C4-2B (cell line): ENCODE results near the gene ASTE1.
"Not testable (repeated sequence)": the region's sequence is repeated elsewhere in the genome, so short reads cannot be mapped to it uniquely, and the experiment has no call there.

Experiments used
- H3K27ac ChIP-seq: fragments of 450-650 bp; 2 replicates; pipeline ENCODE4 v1.5.1; 2017
- ZFX ChIP-seq: fragments of 450-650 bp; IDR thresholded peaks from 2 replicates; pipeline ENCODE4 v1.6.1; 2017
- TF ChIP-seq, protein P1 (sequence below): fragments of 450-650 bp; conservative IDR thresholded peaks from 2 replicates; pipeline ENCODE4 v1.5.1; 2017; ENCODE audit warnings: mild to moderate bottlenecking

Gene ASTE1

GRCh38 chr3:130981469-130981868 lies 45.2 kb downstream of the ASTE1 start:
- TF ChIP-seq, protein P1, sequence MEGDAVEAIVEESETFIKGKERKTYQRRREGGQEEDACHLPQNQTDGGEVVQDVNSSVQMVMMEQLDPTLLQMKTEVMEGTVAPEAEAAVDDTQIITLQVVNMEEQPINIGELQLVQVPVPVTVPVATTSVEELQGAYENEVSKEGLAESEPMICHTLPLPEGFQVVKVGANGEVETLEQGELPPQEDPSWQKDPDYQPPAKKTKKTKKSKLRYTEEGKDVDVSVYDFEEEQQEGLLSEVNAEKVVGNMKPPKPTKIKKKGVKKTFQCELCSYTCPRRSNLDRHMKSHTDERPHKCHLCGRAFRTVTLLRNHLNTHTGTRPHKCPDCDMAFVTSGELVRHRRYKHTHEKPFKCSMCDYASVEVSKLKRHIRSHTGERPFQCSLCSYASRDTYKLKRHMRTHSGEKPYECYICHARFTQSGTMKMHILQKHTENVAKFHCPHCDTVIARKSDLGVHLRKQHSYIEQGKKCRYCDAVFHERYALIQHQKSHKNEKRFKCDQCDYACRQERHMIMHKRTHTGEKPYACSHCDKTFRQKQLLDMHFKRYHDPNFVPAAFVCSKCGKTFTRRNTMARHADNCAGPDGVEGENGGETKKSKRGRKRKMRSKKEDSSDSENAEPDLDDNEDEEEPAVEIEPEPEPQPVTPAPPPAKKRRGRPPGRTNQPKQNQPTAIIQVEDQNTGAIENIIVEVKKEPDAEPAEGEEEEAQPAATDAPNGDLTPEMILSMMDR, result no peak
- no peak for TF ChIP-seq ZFX
- H3K27ac ChIP-seq, result no peak overlapping the region

DNA sequence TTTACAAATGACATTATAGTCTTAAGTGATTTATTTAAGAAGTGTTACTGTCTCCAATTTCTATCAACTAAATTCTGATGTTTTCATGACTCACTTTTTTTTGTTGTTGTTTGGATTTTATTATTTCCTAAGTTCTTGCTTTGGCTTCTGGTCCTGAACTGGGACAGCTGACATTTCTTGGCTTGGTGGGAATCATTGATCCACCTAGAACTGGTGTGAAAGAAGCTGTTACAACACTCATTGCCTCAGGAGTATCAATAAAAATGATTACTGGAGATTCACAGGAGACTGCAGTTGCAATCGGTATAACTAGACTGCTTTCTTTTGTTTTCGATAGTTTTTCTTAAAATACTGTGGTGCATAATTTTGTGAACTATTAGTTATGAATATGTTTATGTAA lies 47.5 kb downstream of the ASTE1 start:
- TF ChIP-seq ZFX, result no peak
- TF ChIP-seq, protein P1, result no peak
- H3K27ac ChIP-seq, result no peak overlapping the region

DNA sequence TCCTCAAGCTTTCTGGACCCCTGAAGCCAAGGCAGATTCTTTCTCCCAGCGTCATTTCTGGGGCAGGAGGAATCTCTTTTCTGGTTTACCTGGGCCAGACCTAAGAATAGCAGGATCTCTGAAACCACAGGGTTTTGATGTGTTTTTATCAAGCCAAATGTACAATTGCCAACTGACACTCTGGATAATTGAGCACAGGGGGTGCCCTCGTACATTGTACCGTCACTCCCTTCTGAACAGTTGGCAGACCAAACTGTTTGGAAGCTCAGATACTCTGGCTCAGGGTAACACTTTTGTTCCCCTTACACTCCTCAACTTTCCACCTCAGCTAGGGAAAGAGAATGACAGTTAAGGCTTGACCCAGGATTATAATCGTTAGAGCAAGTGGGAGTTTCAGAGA lies 49.9 kb downstream of the ASTE1 start:
- no peak overlapping the region for H3K27ac ChIP-seq
- no peak for TF ChIP-seq ZFX
- TF ChIP-seq, protein P1, result no peak

GRCh38 chr3:130975251-130975650 lies 51.4 kb downstream of the ASTE1 start:
- no peak for TF ChIP-seq ZFX
- TF ChIP-seq, protein P1, result no peak
- H3K27ac ChIP-seq, result no peak overlapping the region

DNA sequence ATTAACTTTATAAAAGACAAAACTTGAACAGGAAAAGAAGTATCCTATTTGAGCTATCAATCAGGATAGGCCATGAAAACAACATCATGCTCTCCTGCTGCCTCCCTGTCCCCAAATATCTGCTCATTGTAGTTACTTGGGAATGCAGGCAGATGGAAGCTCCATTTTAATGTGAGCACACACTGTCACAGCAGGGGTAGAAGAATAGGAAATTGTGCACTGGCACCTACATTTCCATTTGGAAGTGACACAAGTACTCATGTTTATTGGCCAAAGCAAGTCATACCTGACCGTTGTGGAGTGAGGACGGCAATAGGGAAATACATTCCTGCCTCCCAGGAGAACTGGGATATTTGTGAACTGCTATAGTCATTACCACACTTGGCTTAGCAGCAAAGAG lies 52.4 kb downstream of the ASTE1 start:
- no peak for TF ChIP-seq ZFX
- TF ChIP-seq, protein P1, result no peak
- H3K27ac ChIP-seq, result no peak overlapping the region

DNA sequence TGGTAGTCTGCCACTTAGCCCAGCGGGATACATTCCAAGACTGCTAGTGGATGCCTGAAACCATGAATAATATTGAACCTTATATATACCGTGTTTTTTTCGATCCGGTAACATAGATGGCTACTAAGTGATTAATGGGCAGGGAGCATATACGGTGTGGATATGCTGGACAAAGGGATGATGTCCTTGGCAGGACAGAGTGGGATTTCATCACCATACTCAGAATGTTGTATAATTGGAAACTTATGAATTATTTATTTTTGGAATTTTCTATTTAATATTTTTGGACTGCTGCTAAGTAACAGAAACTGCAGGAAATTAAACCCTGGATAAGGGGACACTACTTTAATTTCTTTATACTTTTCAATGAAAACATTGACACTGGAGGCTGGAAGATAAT lies 53.2 kb downstream of the ASTE1 start:
- TF ChIP-seq, protein P1, result no peak
- no peak for TF ChIP-seq ZFX

DNA sequence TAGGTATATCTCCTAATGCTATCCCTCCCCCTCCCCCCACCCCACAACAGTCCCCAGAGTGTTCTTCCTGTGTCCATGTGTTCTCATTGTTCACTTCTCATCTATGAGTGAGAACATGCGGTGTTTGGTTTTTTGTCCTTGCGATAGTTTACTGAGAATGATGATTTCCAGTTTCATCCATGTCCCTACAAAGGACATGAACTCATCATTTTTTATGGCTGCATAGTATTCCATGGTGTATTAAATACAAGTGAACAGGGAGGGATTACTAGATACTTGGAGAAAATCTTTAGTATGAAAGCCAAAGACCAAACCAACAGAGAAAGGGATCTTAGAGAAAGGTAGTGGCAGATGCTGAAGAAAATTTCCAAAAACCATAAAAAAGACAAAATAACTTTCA lies 54.0 kb downstream of the ASTE1 start:
- not testable (repeated sequence) for H3K27ac ChIP-seq

More for the DNA sequence above, 53.2 kb downstream of the ASTE1 start:
- no peak overlapping the region for H3K27ac ChIP-seq

DNA sequence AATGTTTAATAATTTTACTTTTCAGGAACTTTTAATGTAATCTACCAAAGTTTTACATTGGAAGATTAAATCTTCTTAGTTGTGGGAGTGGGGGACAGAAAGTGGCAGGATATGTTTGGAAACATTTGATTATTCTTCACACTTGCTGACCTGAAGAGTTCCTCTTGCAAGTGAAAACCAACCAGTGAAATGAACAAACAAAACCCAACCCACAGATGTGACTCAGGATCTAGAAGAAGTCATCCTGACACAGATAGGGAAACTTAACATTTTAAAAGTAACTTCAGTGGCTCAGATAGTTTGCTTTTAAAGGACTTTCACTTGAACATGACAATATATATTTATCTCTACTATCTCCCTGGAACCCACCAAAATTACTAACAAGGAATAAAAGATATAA lies 55.4 kb downstream of the ASTE1 start:
- H3K27ac ChIP-seq, result no peak overlapping the region
- TF ChIP-seq ZFX, result no peak

- TF ChIP-seq, protein P1, result no peak
- TF ChIP-seq ZFX, result no peak
- H3K27ac ChIP-seq, result no peak overlapping the region
These were observed 57.0 kb downstream of the ASTE1 start for GRCh38 chr3:130969621-130970020.
